HG02763 (cell line): ENCODE data around the gene LDB2.

ENCODE experiments used
- ATAC-seq: cut with Tn5 transposase; IDR thresholded peaks from one replicate; pipeline ENCODE4 v1.9.1; 2021; ENCODE audit warnings: mild to moderate bottlenecking, moderate library complexity; ENCODE audit not compliant: unreplicated experiment

The LDB2 gene

DNA sequence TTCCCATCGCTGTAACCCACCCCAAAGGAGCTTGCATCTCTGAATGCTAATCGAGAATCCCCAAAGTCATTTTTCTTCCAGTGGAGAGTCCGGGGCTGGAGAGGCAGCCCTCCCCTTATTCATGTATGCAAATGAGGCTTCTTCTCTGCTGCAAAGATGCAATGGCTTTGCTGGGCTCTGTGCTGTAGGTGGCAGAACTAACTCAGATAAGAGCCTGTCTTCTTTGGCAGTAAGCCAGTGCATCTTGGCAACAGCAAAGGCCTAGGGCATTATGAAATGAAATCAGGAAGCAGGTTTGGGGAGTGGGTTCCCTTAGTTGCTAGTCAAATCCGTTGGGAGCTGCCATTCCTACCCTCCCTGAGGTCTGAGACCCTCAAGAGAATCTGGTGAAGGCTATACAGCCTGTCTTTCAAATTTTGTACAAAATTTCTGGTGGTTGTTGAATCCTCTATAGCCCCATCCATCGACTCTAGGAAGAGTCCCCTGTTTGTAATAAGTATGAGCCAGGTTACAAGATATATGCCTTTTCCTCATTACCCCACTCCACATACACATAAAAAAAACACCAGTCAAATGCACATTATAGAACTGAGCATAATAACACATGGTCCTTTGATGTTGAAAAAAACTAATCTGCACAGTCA is 381.5 kb downstream of the LDB2 start:
- no peak for ATAC-seq

DNA sequence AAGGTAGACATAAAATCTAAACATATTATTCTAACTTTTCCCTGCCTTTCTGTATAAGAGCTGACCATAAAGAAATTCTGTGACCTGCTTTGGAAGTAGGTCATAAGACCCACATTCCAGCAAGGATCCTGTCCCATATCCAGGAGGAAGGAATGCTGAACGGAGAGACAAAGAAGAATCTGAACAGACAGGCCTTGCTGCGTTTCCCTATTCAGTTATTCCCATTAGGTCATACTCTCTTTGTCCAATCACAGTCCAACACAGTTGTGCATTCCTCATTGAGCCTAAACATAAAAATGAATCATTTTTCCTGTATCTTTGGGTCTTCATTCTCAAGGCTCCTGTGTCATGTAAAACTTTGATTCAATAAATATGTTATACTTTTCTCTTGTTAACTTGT is 384.6 kb downstream of the LDB2 start:
- ATAC-seq = no peak

DNA sequence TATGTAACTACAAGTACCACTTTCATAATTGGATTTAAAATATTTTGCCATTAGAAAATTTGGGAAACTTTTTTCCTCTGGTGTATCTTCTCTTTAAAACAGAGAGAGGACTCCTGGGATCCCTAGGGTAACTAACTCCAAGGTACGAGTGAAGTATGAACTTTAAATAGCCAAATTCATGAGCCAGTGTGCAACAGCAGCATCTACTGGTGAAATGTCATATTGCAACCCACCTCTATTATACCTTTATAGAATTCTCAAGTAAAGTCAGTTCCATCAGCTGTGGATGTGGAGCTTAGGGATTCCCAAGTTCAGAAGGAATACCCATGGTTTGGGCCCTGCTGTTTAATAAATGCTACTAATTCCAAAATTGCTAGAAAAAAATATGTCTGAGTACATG is 389.5 kb downstream of the LDB2 start:
- ATAC-seq = no peak

DNA sequence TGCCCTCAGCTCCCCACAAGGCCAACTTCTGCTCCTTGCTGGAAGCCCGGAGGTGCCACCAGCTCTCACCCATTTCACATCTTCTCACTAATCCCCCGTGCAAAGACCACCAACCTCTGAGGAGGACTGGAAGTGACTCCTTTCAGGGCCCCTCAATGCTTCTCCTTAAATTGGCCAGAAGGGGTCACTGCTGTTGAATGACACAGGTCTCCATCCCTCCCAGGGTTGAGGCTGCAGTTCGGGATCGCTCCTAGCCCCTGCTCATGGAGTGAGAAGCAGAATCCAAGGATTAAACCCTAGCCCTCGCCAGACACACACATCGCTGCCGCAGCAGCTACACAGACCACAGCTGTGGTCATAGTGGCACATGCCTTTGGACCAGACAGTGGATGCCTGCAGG is 392.7 kb downstream of the LDB2 start:
- ATAC-seq = no peak

DNA sequence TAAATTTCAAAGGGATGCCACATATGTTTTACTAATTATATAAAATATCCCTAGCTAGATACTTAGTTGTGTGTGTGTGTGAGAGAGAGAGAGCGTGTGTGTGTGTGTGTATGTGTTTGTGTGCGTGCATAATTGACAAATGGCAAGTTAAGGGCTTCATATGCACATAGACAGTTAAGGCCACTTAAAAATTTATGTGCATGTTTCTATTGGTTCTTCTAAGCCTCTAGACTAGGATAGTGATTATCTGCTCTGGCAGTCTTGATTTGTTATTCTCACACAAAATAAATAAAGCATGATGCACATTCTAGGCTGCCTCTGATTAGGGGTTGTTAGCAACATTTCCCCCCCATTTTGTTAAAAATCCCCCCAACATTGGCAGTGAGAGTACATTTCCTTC is 393.2 kb downstream of the LDB2 start:
- ATAC-seq = no peak

DNA sequence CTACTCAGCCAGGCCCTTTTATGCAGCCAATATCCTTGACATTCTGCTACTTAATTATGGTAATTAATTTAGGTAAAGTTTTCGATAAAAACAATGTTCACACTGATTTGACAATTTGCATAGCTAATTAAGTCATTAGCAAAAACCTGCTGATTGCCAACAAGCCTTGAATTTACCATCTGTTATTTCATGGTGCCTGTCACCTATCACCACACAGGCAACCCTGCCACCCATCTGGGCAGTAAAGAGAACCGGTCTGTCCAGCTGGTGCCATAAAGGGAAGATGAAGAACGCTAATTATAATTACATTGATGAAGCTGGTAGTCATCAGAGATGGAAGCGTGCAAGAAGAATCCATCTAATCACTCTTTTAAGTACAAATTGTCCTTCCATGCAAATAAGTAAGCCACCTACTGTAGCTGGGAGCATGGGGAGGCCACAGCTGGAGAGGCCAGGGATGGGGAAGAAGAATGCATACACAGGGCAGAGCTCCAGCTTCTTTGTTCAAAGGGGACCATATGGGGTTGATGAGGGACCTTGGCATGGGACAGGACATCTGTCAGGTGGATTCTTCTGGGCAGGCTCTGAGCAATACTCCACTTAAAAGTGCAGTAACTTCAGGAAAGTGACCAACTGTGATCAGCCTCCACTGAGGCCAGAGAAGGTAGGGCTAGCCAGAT is 394.9 kb downstream of the LDB2 start:
- no peak for ATAC-seq

DNA sequence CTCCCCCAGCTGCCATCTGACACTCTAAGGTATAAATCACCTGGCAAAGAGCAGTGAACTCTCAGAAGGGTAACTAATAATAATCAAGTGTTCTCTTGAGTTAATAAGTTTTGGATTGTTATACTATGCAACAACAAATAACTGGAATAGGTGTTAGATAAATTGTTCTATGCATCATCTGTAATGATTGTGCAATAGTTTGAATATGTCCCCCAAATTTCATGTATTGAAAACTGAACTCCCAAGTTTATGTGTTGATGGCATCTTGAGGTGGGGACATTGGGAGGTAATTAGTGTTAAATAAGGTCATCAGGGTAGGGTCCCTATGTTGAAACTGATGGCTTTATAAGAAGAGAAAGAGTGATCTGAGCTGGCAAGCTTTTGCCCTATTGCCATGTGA is 399.5 kb downstream of the LDB2 start:
- no peak for ATAC-seq

DNA sequence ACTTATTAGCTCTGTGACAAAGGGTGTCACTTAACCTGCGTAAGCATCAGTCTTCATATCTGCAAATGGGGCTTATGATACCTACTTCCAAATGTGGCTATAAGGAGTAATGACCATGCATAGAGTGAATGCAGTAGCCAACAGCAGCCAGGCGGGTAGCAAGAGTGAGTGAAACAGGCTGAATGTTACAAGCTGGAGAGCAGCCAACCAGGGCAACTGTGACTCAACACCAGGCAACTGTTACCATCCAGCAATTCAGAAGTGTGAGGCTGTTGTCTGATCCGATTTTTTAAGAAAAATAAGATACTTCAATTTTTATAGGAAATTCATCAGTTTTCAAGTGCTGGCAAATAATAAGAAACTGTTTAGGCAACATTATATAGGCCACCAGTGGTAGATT is 401.9 kb downstream of the LDB2 start:
- ATAC-seq = no peak

DNA sequence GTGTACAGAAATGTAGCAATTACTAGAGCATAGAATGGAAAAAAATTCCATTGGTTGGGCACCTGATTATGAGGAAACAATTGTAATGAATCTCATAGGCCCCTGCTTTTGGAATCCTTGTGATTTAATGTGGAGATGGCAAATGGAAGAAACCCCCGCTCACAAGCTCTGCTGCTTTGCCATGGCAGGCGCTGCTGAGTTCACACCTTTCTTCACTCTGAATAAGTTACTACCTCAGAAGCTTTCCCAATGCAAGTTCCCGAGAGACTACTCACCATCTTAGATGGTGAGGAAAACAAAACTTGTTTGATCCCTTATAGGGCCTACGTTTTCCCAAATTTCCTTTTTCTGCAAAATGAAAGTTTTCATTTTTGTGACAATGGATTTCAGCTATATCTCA is 405.6 kb downstream of the LDB2 start:
- no peak for ATAC-seq

DNA sequence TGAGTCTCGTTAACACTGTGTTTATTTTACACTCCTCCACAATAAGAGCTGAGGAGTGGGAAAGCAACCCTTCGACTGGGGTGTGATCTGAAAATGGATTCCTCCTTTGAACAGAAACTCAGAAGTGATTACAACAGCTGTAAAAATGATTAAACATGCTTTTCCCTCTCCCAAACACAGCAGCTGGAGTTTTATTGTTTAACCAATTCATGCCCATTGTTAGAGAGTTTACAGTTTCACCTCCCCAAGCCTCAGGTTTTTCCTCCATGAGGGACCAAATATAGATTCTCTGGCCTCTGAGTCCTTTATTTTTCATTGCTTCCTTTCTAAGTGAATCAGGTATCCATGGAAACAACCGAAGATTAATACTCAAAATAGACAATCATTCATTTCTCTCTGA is 409.2 kb downstream of the LDB2 start:
- ATAC-seq = no peak

DNA sequence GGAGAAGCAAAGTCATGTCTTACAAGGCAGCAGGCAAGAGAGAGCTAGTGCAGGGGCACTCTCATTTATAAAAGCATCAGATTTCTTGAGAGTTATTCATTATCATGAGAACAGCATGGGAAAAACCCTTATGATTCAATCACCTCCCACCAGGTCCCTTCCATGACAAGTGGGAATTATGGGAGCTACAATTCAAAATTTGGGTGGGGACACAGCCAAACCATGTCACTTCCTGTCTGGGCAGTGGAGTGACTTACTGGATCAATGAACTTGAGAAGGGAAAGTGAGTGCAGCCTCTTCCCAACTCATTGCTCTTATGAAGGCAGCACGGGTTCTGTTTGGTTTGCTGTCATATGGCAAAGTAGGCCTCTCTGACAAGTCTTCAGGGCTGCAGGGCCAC is 410.4 kb downstream of the LDB2 start:
- no peak for ATAC-seq

DNA sequence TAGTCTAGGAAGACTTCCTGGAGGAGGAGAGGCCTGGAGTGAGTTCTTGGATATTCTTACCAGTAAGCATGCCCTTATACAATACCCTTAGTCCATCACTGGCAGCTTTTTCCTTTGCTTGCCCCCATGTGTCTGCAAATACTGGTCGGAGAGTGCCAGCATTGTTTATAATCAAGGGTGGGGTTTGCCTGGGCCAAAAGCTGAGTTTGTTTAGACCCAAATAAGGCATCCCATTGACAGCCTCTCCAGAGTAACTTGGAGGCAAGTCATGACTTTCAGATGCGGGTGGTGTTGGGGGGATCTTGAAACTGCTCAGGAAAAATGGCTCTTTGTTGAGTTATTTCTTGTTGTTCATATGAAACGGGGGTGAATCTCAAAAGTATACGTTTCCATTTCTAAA is 413.7 kb downstream of the LDB2 start:
- ATAC-seq = no peak

DNA sequence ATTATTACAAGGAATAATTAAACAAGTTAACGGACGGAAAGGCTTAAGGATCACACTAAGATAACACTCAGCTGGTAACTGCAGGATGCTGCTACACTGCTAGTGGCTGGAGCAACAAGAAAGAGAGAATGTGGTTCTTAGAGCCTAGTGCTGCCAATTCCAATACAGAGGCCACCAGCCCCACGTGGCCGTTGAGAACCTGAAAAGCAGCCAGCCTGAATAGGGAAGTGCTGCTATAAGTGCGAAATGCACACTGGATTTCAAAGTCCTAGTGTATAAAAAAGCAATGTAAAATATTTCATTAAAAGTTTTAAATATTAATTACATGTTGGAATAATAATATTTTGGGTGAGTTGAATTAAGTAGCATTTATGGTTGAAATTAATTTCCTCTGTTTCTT is 414.9 kb downstream of the LDB2 start:
- ATAC-seq = no peak

DNA sequence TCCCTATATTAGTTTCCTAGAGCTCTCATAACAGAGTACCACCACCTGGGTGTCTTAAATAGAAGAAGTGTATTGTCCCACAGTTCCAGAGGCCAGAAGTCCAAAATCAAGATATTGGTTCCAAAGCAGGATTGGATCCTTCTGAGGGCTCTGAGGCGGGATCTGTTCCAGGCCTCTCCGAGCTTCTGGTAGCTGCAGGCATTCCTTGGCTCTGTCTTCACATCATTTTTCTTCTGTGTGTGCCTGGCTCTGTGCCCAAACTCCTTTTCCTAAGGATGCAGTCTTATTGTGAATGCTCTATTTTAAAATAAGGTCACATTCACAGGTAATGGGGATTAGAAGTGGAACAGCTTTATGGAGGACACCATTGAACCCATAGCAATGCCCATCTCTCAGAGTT is 418.4 kb downstream of the LDB2 start:
- no peak for ATAC-seq

DNA sequence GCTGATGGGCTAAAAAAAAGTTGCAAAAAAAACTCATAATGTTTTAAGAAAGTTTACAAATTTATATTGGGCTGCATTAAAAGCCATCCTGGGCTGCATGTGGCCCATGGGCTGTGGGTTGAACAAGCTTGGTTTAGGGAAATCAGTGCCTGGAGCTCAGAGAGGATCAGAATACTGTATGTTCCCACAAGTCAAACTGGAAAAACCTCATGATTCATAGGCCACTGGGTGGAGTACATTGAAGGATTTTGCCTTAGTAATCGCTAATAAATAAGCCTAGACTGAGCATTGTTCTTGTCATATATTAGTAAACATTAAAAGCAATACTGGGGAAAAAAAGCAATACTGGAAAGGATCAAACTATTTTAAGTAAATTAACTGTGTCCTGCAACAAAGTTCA is 425.9 kb downstream of the LDB2 start:
- ATAC-seq = no peak

DNA sequence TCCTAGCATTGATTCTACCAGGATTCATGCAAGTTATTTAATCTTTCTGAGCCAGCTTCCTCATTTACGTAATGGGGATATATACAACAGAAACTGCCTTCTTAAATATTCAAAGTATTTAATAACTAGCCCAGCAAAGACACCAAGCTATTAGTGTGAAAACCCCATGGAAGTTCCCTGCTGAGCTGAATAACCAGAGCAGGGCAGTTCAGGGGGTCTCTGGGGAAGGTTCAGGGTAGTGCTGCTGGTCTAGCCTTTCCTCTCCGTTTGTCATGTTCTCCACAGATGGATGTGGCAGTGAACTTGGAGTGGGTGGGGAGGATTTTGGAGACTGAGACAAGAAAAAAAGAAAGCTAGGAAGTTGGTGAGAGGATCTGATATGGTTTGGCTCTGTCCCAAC is 431.4 kb downstream of the LDB2 start:
- no peak for ATAC-seq

DNA sequence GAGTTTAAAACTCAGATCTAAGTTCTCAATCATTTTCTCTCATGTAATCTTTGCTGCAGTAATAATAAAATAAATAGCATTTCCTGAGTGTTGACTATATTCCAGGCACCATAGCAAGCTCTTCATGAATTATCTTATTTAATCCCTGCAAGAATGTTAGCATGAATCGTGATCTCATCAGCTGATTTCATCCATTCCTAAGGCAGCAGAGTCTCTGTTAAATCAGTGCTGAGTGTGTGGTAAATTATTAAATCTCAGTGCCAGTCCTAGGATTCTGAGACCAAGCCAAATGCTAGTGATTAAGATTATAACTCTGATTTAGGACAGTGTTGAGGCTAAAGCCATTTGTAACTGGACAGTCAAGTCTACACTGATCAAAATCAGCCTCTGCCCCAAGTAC is 431.9 kb downstream of the LDB2 start:
- ATAC-seq = no peak

DNA sequence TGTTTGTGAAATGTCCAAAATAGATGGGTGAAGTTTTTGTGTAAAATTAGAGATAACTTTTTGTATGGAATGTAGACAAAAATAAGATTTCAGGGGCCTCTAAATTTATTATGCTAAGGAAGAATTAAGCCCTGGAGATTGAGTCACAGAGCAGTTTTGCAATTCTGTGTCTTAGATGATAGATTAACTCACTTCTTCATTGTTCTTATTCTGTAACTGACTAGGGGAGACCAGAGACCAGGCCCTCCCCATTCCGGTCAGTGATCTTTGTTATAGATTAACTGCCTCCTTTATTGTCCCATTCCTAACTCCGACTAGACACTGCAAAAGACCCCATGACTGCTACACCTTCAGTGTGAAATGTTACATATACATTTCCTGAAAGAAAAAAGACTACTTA is 433.8 kb downstream of the LDB2 start:
- no peak for ATAC-seq

DNA sequence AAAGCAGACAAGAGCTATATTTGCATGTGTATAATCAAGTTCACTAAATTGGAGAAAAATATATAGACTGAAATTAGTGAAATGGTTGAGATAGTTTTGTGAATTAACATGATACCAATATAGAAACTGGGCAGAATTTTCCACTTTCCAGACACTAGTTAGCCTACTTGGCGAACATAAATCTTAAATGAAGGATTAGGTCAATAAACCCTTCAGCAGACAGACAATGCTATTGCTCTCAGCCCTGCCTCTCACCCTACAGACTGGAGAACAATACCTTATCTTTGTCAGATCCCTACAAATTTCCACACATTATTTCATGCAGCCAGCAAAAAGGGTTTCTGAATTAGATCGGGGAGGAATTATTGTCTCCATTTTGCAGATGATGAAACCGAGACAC is 435.8 kb downstream of the LDB2 start:
- ATAC-seq = no peak

DNA sequence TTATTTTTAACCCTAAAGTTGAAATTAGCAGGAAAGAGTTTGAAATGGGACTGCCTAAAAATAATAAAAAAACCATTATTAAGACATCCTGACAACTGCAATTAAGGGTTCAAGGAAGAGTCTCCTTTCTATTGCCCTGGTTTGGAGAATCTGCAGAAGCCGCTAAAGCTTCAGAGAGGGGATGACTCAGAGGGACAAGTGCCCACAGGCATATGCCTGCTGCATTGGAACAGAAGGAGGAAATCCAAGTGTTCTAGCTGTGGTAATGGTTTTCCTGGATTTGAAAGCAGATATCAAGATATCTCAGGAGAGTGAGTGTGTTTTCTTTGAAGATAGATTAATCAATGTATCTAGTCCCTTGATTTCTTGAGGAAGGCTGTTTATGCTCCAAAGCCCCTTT is 437.1 kb downstream of the LDB2 start:
- ATAC-seq = no peak

DNA sequence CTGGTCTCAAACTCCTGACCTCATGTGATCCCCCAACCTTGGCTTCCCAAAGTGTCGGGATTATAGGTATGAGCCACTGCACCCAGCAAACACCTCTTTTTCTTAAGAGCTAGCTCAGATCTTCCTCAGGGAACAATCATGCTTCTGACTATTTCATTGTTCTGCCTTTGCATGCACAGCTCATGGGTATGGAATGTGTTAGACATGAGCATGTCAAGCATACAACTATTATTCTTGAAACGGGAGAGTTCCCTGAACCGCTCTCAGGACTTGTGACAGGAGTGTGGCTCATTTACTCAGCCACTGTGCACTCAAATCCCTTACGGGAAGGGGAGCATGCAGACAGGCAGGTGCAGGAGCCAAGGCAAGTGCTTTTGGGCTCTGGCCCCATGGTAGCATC is 440.5 kb downstream of the LDB2 start:
- no peak for ATAC-seq
